ENCODE measurements around the gene SETBP1.

The SETBP1 gene

GRCh38 chr18:44882163-44882868, 201.6 kb downstream of the SETBP1 start:
- Histone ChIP-seq H3K9me3 (ENCODE audit: control insufficient read depth, insufficient read depth, low read depth, low read length) (no peaks in the 10 kb centered on the region), H3K4me1 (ENCODE audit: control insufficient read depth, insufficient read depth, low read length) (peaks cover 3% of the 10 kb centered on the region; the same call in 1 of the 2 replicates), H3K4me3 (ENCODE audit: low read depth, low read length) (no peak overlapping the region), H3K27ac (ENCODE audit: extremely low read depth, low read depth, low read length) (no peak overlapping the region), H3K36me3 (ENCODE audit: control insufficient read depth in 2 of 2, insufficient read depth in 1 of 2, low read length in 2 of 2) (no peaks in the 10 kb centered on the region)
- ChIA-PET CTCF (interaction anchor here (0.7 to 1.4 kb wide), 3 partner anchors 31 to 1461 kb away, joined by 3 read pairs; no protein-coding TSS in a partner anchor), POLR2A (no interaction called here)
- TF ChIP-seq KLF8 (tag by site-specific recombination; IDR thresholded peaks at IDR 0.05) (no peak), TSHZ1 (tag by site-specific recombination; IDR thresholded peaks at IDR 0.05; ENCODE audit: borderline replicate concordance) (no peak), ZNF10 (tag by site-specific recombination; IDR thresholded peaks at IDR 0.05) (no peak), ZSCAN5A (tag by site-specific recombination; IDR thresholded peaks at IDR 0.05) (no peak), ZBTB11 (tag by site-specific recombination; conservative IDR thresholded peaks at IDR 0.05; ENCODE audit: low read depth) (no peak), ZNF776 (tag by site-specific recombination; IDR thresholded peaks at IDR 0.05; ENCODE audit: borderline replicate concordance) (no peak), BCL11B (tag by site-specific recombination; IDR thresholded peaks at IDR 0.05; ENCODE audit: low read depth) (no peak), SETDB1 (IDR thresholded peaks at IDR 0.05; ENCODE audit: insufficient read length, low read length) (no peak), ZNF280D (tag by site-specific recombination; IDR thresholded peaks at IDR 0.05) (no peak), ZFP37 (tag by site-specific recombination; IDR thresholded peaks at IDR 0.05) (no peak), HIC1 (tag by site-specific recombination; IDR thresholded peaks at IDR 0.05) (no peak), ZNF169 (tag by site-specific recombination; IDR thresholded peaks at IDR 0.05) (no peak), ZNF623 (tag by site-specific recombination; IDR thresholded peaks at IDR 0.05) (no peak), ZNF473 (tag by site-specific recombination; IDR thresholded peaks at IDR 0.05) (no peak)
